Parathyroid adenoma (tissue), 2 donors: ENCODE measurements around the gene NPIPB8.
"Not testable (repeated sequence)": the region's sequence is repeated elsewhere in the genome, so short reads cannot be mapped to it uniquely, and the experiment has no call there.

Experiments used
- H2AFZ ChIP-seq: fragments of 300-600 bp; sonication (generic); one replicate; pipeline ENCODE4 v1.7.0; 2017; ENCODE audit warnings: antibody characterized with exemption, mild to moderate bottlenecking
- H3K27ac ChIP-seq: fragments of 300-600 bp; sonication (generic); one replicate; pipeline ENCODE4 v1.7.0; 2017
- H3K27me3 ChIP-seq: fragments of 300-600 bp; sonication (generic); one replicate; pipeline ENCODE4 v1.7.0; 2017; ENCODE audit warnings: low read length; ENCODE audit not compliant: control insufficient read depth, insufficient read depth
- H3K36me3 ChIP-seq: fragments of 300-600 bp; sonication (generic); one replicate; pipeline ENCODE4 v1.7.0; 2017; ENCODE audit warnings: low read length; ENCODE audit not compliant: control insufficient read depth, insufficient read depth
- H3K4me1 ChIP-seq: fragments of 300-600 bp; sonication (generic); one replicate; pipeline ENCODE4 v1.7.0; 2017; ENCODE audit warnings: control low read depth
- H3K4me2 ChIP-seq: fragments of 300-600 bp; sonication (generic); one replicate; pipeline ENCODE4 v1.7.0; 2017; ENCODE audit warnings: low read length
- H3K4me3 ChIP-seq: fragments of 300-600 bp; sonication (generic); one replicate; pipeline ENCODE4 v1.7.0; 2017; ENCODE audit warnings: low read depth, low read length
- H3K79me2 ChIP-seq: fragments of 300-600 bp; sonication (generic); one replicate; pipeline ENCODE4 v1.7.0; 2017; ENCODE audit warnings: control low read depth
- H3K9ac ChIP-seq: fragments of 300-600 bp; sonication (generic); one replicate; pipeline ENCODE4 v1.7.0; 2017; ENCODE audit warnings: mild to moderate bottlenecking
- H3K9me3 ChIP-seq: fragments of 300-600 bp; sonication (generic); one replicate; pipeline ENCODE4 v1.7.0; 2017; ENCODE audit warnings: low read length; ENCODE audit not compliant: control insufficient read depth
- TF ChIP-seq, protein P1 (sequence below): fragments of 300-600 bp; sonication (generic); IDR thresholded peaks from one replicate; pipeline ENCODE4 v1.7.0; 2017; ENCODE audit warnings: antibody characterized with exemption, mild to moderate bottlenecking
- donor health status: primary hyperparathyroidism.

Gene NPIPB8

DNA sequence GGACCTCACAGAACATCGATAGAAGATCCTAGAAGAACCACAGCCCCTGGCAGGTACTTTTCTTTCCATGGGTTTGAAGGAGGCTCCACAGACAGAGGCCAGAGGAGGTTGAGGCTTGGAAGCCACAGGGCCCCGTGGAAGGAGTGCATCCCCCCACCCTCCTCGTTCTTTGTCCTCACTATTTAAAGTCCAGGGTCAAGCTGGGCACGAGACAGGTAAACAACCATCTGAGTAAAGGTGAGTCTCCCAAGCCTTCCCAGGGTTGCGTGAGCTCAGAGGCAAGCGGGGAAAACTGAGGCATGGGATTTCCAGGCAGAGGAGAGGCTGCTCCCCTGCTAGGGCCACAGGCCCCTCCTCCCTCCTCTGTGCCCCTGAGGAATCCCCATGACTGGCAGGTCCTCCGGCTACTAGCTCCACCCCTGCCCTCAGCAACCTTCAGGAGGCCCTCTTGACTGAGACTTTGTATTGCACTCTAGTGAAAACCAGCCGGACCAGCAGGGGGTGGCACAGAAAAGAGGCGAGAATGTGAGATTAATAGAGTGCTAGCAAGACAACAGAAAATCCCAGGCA is 40.1 kb upstream of the NPIPB8 start:
- no peaks in the 10 kb centered on the region for H3K36me3 ChIP-seq
- peaks cover 28% of the 10 kb centered on the region for H3K4me1 ChIP-seq
- no peaks in the 10 kb centered on the region for H3K9me3 ChIP-seq
- peak overlapping the region; percentile 73 for H2AFZ ChIP-seq
- H3K27me3 ChIP-seq, result no peaks in the 10 kb centered on the region
- no peak overlapping the region for H3K4me3 ChIP-seq
- H3K79me2 ChIP-seq, result no peaks in the 10 kb centered on the region
- peak overlapping the region; percentile 95 for H3K27ac ChIP-seq
- peak overlapping the region; percentile 29 for H3K4me2 ChIP-seq
- TF ChIP-seq, protein P1, sequence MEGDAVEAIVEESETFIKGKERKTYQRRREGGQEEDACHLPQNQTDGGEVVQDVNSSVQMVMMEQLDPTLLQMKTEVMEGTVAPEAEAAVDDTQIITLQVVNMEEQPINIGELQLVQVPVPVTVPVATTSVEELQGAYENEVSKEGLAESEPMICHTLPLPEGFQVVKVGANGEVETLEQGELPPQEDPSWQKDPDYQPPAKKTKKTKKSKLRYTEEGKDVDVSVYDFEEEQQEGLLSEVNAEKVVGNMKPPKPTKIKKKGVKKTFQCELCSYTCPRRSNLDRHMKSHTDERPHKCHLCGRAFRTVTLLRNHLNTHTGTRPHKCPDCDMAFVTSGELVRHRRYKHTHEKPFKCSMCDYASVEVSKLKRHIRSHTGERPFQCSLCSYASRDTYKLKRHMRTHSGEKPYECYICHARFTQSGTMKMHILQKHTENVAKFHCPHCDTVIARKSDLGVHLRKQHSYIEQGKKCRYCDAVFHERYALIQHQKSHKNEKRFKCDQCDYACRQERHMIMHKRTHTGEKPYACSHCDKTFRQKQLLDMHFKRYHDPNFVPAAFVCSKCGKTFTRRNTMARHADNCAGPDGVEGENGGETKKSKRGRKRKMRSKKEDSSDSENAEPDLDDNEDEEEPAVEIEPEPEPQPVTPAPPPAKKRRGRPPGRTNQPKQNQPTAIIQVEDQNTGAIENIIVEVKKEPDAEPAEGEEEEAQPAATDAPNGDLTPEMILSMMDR, result peak; percentile 50
- no peak overlapping the region for H3K9ac ChIP-seq

DNA sequence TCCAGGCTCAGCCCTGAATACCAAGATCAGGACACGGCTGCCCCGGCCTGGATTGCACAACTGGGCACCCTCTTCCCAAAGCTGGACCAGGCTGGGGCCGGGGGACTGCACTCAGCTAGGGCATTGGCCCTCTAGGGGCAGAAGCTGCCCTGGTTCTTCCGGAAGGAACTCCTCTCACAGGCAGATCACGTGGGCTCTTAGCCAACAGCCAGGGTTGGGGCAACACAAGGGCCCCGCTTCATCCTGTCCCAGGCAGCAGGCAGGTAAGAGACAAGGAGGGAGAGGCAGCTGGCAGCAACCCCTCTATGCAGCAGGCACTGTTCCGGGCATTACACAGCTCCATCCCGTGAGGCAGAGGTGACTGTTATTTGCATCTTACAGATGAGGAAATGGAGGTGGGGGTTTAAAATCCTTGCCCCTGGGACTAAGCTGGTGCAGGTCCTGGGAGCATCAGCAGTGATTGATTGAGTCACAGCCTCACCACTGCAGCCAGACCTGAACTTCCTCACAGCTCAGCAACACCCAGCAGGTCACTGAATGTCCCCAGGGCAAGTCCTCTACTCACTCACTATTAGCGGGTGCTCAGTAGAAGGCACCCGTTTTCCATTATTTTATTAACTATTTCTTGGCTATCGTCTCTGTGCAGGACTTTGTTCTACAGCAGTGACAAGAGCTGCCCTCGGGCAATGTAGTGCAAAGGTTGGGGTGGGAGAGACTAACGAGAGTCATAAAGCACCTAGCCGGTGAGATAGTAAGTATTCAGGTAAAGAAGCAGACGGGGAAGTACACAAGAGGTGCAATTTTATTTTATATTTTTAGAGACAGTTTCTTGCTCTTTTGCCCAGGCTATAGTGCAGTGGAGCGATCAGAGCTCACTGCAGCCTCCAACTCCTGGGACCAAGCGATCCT is 38.2 kb upstream of the NPIPB8 start:
- H3K4me3 ChIP-seq, H3K4me2 ChIP-seq, H2AFZ ChIP-seq, H3K9ac ChIP-seq, H3K36me3 ChIP-seq, H3K27me3 ChIP-seq, H3K79me2 ChIP-seq, H3K27ac ChIP-seq, H3K9me3 ChIP-seq: not testable (repeated sequence)
- H3K4me1 ChIP-seq, result peaks cover 23% of the 10 kb centered on the region

DNA sequence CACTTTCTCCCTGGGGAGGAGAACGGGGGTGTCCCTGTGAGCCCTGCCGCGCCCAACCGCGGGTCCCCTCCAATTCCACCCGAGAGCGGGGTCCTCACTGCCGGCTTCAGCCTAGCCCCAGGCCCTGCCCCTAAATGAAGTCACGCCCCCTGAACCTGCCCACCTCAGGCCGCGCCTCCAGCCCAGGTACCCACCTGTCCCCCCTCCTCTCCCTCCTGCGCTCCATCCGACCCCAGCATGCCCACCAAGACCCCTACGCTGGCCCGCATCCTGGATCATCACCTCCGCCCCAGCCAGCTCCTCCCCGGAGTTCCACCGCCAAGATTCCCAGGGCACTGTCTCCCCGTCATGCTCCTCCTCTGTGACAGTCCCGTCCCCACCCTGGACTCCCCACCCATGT is 36.9 kb upstream of the NPIPB8 start:
- H3K4me3 ChIP-seq, H2AFZ ChIP-seq, H3K9me3 ChIP-seq, H3K27me3 ChIP-seq, H3K36me3 ChIP-seq, H3K4me2 ChIP-seq, H3K9ac ChIP-seq, H3K27ac ChIP-seq, H3K79me2 ChIP-seq: not testable (repeated sequence)
- H3K4me1 ChIP-seq, result peaks cover 17% of the 10 kb centered on the region

DNA sequence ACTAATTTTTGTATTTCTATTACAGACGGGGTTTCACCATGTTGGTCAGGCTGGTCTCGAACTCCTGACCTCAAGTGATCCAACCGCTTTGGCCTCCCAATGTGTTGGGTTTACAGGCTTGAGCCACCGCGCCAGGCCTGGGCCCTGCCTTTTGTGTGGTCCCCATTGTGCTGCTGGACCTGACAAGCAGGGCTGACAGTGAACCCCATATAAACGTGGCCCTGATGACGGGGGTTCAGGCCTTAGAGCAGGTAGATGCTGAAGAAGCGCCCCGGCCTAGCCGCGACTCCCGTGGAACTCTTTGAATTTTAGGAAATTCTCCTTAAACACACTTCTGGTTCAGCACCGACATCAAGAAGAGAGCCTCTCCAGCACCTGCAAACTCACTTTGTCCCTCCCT is 36.3 kb upstream of the NPIPB8 start:
- H3K9me3 ChIP-seq, H3K79me2 ChIP-seq, H3K36me3 ChIP-seq, H3K4me3 ChIP-seq, H2AFZ ChIP-seq, H3K27ac ChIP-seq, H3K4me2 ChIP-seq, H3K9ac ChIP-seq, H3K27me3 ChIP-seq: not testable (repeated sequence)
- peaks cover 12% of the 10 kb centered on the region for H3K4me1 ChIP-seq

DNA sequence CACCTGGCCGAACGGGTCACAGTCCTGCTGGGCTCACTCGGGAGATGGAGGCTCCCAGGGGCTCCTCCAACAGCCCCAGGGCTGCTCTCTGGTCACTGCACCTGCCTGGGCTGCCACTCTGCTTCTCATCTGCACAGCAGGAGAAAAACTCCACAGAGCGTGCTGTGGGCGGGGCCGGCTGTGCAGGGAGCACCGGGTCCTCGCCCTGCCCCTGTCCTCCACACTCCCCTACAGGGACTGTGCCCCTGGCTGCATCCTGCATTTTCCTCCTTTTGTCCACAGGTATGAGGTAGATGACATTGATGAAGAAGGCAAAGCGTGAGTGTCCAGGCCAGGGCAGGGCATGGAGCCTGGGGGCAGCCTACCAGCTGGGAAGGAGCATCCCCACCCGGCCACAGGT is 35.8 kb upstream of the NPIPB8 start:
- H3K4me1 ChIP-seq, result peaks cover 12% of the 10 kb centered on the region
- not testable (repeated sequence) for H3K36me3 ChIP-seq, H2AFZ ChIP-seq, H3K9me3 ChIP-seq, H3K27me3 ChIP-seq, H3K4me2 ChIP-seq, H3K27ac ChIP-seq, H3K9ac ChIP-seq, H3K79me2 ChIP-seq, H3K4me3 ChIP-seq

DNA sequence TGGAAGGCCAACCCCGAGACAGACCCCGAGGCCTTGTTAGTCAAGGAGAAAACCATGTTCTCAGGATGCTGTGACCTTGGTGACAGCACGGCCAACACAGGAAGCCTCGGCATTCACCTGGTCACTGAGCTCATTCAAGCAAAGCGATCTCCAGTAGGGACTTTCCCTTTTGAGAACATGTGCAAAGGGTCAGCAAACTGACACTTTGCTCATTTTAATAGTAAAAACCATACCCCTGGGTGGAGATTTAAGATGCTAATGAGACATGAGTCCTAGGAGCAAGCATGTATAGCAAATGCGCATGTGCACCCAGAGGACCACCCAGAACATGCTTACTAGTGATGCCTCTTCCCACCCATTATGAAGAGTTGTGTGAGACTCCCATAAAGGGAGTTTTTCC is 35.3 kb upstream of the NPIPB8 start:
- no peaks in the 10 kb centered on the region for H3K27me3 ChIP-seq
- H3K9ac ChIP-seq, result no peak overlapping the region
- H3K9me3 ChIP-seq, result no peaks in the 10 kb centered on the region
- no peak overlapping the region for H2AFZ ChIP-seq
- peaks cover 7% of the 10 kb centered on the region for H3K4me1 ChIP-seq
- TF ChIP-seq, protein P1, result no peak
- no peak overlapping the region for H3K4me2 ChIP-seq
- H3K27ac ChIP-seq, result no peak overlapping the region
- no peak overlapping the region for H3K4me3 ChIP-seq
- no peaks in the 10 kb centered on the region for H3K79me2 ChIP-seq
- no peaks in the 10 kb centered on the region for H3K36me3 ChIP-seq
